ENCODE results near the gene ZNF697.
"Not testable (repeated sequence)": the region's sequence is repeated elsewhere in the genome, so short reads cannot be mapped to it uniquely, and the experiment has no call there.

ZNF697 gene

GRCh38 chr1:119623193-119623515, 24.9 kb downstream of the ZNF697 start:
- Histone ChIP-seq H3K36me3 (no peaks in the 10 kb centered on the region), H3K4me3 (ENCODE audit: low read depth in 1 of 2, low read length in 1 of 2) (no peak overlapping the region), H3K27me3 (peaks cover 8% of the 10 kb centered on the region), H3K9me3 (no peaks in the 10 kb centered on the region), H3K4me1 (ENCODE audit: control insufficient read depth in 1 of 2, insufficient read depth in 1 of 2, low read depth in 1 of 2, low read length in 1 of 2) (no peaks in the 10 kb centered on the region), H3K27ac (no peak overlapping the region)
- TF ChIP-seq CTCF (IDR thresholded peaks at IDR 0.05): no peak

- no peaks in the 10 kb centered on the region for H3K9me3 ChIP-seq
- no peak overlapping the region for H3K27ac ChIP-seq
- peaks cover 2% of the 10 kb centered on the region for H3K27me3 ChIP-seq
- no peak for TF ChIP-seq CTCF (IDR thresholded peaks at IDR 0.05)
- H3K4me1 ChIP-seq (ENCODE audit: control insufficient read depth in 1 of 2, insufficient read depth in 1 of 2, low read depth in 1 of 2, low read length in 1 of 2): no peaks in the 10 kb centered on the region
- no peaks in the 10 kb centered on the region for H3K36me3 ChIP-seq
- no peak overlapping the region for H3K4me3 ChIP-seq (ENCODE audit: low read depth in 1 of 2, low read length in 1 of 2)
Observed at GRCh38 chr1:119622311-119623192, 25.5 kb downstream of the ZNF697 start.

GRCh38 chr1:119621705-119622104, 26.4 kb downstream of the ZNF697 start:
- no peak overlapping the region for H3K27ac ChIP-seq
- H3K27me3 ChIP-seq: no peaks in the 10 kb centered on the region
- H3K9me3 ChIP-seq: no peaks in the 10 kb centered on the region
- no peaks in the 10 kb centered on the region for H3K36me3 ChIP-seq
- no peaks in the 10 kb centered on the region for H3K4me1 ChIP-seq (ENCODE audit: control insufficient read depth in 1 of 2, insufficient read depth in 1 of 2, low read depth in 1 of 2, low read length in 1 of 2)
- no peak for TF ChIP-seq CTCF (IDR thresholded peaks at IDR 0.05)
- no peak overlapping the region for H3K4me3 ChIP-seq (ENCODE audit: low read depth in 1 of 2, low read length in 1 of 2)

GRCh38 chr1:119617751-119618691, 30.0 kb downstream of the ZNF697 start:
- H3K36me3 ChIP-seq: no peaks in the 10 kb centered on the region
- no peak for TF ChIP-seq CTCF (IDR thresholded peaks at IDR 0.05)

GRCh38 chr1:119616748-119617147, 31.3 kb downstream of the ZNF697 start:
- H3K9me3 ChIP-seq; H3K27me3 ChIP-seq; H3K27ac ChIP-seq; H3K4me1 ChIP-seq (ENCODE audit: control insufficient read depth in 1 of 2, insufficient read depth in 1 of 2, low read depth in 1 of 2, low read length in 1 of 2); H3K36me3 ChIP-seq; H3K4me3 ChIP-seq (ENCODE audit: low read depth in 1 of 2, low read length in 1 of 2): not testable (repeated sequence)

More at GRCh38 chr1:119617751-119618691, 30.0 kb downstream of the ZNF697 start:
- H3K27me3 ChIP-seq: no peaks in the 10 kb centered on the region
- H3K4me3 ChIP-seq (ENCODE audit: low read depth in 1 of 2, low read length in 1 of 2): no peak overlapping the region
- no peak overlapping the region for H3K27ac ChIP-seq
- H3K4me1 ChIP-seq (ENCODE audit: control insufficient read depth in 1 of 2, insufficient read depth in 1 of 2, low read depth in 1 of 2, low read length in 1 of 2): no peaks in the 10 kb centered on the region
- no peaks in the 10 kb centered on the region for H3K9me3 ChIP-seq

- H3K36me3 ChIP-seq; H3K27me3 ChIP-seq; H3K27ac ChIP-seq; H3K4me3 ChIP-seq (ENCODE audit: low read depth in 1 of 2, low read length in 1 of 2); H3K4me1 ChIP-seq (ENCODE audit: control insufficient read depth in 1 of 2, insufficient read depth in 1 of 2, low read depth in 1 of 2, low read length in 1 of 2); H3K9me3 ChIP-seq: not testable (repeated sequence)
Observed at GRCh38 chr1:119615100-119615499, 33.0 kb downstream of the ZNF697 start.

Measured in neutrophil (primary cell).